GM10266 (cell line): ENCODE results near the gene PMP22.

Experiments used
- DNase-seq: peaks from one replicate; pipeline ENCODE4 v3.0.0; 2012; ENCODE audit errors: extremely low spot score
- CTCF ChIP-seq: IDR thresholded peaks from 2 replicates; pipeline ENCODE4 v1.5.1; 2012; ENCODE audit warnings: mild to moderate bottlenecking, low read depth; ENCODE audit not compliant: control insufficient read depth, insufficient read depth; ENCODE audit errors: missing control alignments

The PMP22 gene

GRCh38 chr17:15265131-15265530, at the start of gene PMP22:
Gene PMP22 (minus strand): TSS chr17:15265326. CDS start chr17:15260727, 4,599 bp downstream.
- TF ChIP-seq CTCF: no peak
- DNase-seq: no peak

GRCh38 chr17:15311996-15312395, 46.9 kb upstream of the PMP22 start:
- TF ChIP-seq CTCF: no peak
- DNase-seq: no peak

- no peak for TF ChIP-seq CTCF
Observed at GRCh38 chr17:15309793-15310192, 44.7 kb upstream of the PMP22 start.

GRCh38 chr17:15309236-15309635, 44.1 kb upstream of the PMP22 start:
- DNase-seq: no peak
- no peak for TF ChIP-seq CTCF

More at GRCh38 chr17:15309793-15310192, 44.7 kb upstream of the PMP22 start:
- no peak for DNase-seq

- no peak for TF ChIP-seq CTCF
- no peak for DNase-seq
Observed at GRCh38 chr17:15308758-15309157, 43.6 kb upstream of the PMP22 start.

GRCh38 chr17:15307710-15308111, 42.6 kb upstream of the PMP22 start:
- no peak for TF ChIP-seq CTCF
- DNase-seq: no peak

GRCh38 chr17:15303851-15304250, 38.7 kb upstream of the PMP22 start:
- TF ChIP-seq CTCF: no peak
- DNase-seq: no peak
